C4-2B (cell line): Measurements from ENCODE around the gene DNAJC10.
"Not testable (repeated sequence)": the region's sequence is repeated elsewhere in the genome, so short reads cannot be mapped to it uniquely, and the experiment has no call there.

Experiments
- H3K27ac ChIP-seq: fragments of 450-650 bp; 2 replicates; pipeline ENCODE4 v1.5.1; 2017
- CTCF ChIP-seq: fragments of 450-650 bp; conservative IDR thresholded peaks from 2 replicates; pipeline ENCODE4 v1.5.1; 2017; ENCODE audit warnings: mild to moderate bottlenecking
- ZFX ChIP-seq: fragments of 450-650 bp; IDR thresholded peaks from 2 replicates; pipeline ENCODE4 v1.6.1; 2017

The DNAJC10 gene

GRCh38 chr2:182744490-182744889 lies 28.4 kb downstream of the DNAJC10 start:
- TF ChIP-seq ZFX = no peak
- TF ChIP-seq CTCF = no peak
- H3K27ac ChIP-seq = no peak overlapping the region

- no peak overlapping the region for H3K27ac ChIP-seq
- TF ChIP-seq CTCF = no peak
- no peak for TF ChIP-seq ZFX
These were observed 29.0 kb downstream of the DNAJC10 start for GRCh38 chr2:182745061-182745460.

- not testable (repeated sequence) for H3K27ac ChIP-seq
These were observed 29.8 kb downstream of the DNAJC10 start for GRCh38 chr2:182745894-182746293.

GRCh38 chr2:182754231-182754630 lies 38.2 kb downstream of the DNAJC10 start:
- TF ChIP-seq CTCF (no peak), ZFX (no peak)
- no peak overlapping the region for H3K27ac ChIP-seq

- TF ChIP-seq ZFX (no peak), CTCF (no peak)
These were observed 42.3 kb downstream of the DNAJC10 start for GRCh38 chr2:182758379-182758778.

GRCh38 chr2:182761903-182762302 lies 45.8 kb downstream of the DNAJC10 start:
- no peak overlapping the region for H3K27ac ChIP-seq
- no peak for TF ChIP-seq ZFX
- TF ChIP-seq CTCF = no peak

More at GRCh38 chr2:182758379-182758778, 42.3 kb downstream of the DNAJC10 start:
- H3K27ac ChIP-seq = no peak overlapping the region

- TF ChIP-seq ZFX (no peak), CTCF (peak; percentile 73)
- no peak overlapping the region for H3K27ac ChIP-seq
These were observed 47.4 kb downstream of the DNAJC10 start for GRCh38 chr2:182763311-182763912.

GRCh38 chr2:182766626-182767025 lies 50.6 kb downstream of the DNAJC10 start:
- H3K27ac ChIP-seq = no peak overlapping the region
- TF ChIP-seq ZFX (no peak), CTCF (no peak)
